HepG2 (cell line): Measurements from ENCODE around the gene TNS1. TPM values are rescaled to one million over a fixed set of nuclear protein-coding genes. Genes with fewer than 3 reads are reported as not detected.
A peak's percentile ranks its signal among the peaks of the same experiment; 100 is the strongest.

Experiments
- ATAC-seq: fragments of 200-7000 bp; cut with Tn5 transposase; 3 replicates; pipeline ENCODE4 v1.9.1; 2020; ENCODE audit warnings: mild to moderate bottlenecking, moderate library complexity
- BruUV-seq: library from RNA; stranded (reverse); fragments of 400-500 nt; replicated peaks from 2 replicates; lab custom pipeline; 2021; lab: Mats Ljungman, UMichigan
- CTCF ChIA-PET: fragments of 300-600 bp; formaldehyde crosslinking; extraction: SDS; loops from one replicate; lab custom pipeline; 2021; ENCODE audit warnings: low total read pairs, inconsistent platforms, low intra/inter-chr PET ratio; lab: Yijun Ruan, JAX
- POLR2A ChIA-PET: fragments of 350-600 bp; sonication (Branson Sonifier 250); formaldehyde crosslinking; loops from one replicate; lab custom pipeline; 2020; ENCODE audit warnings: antibody characterized with exemption, inconsistent platforms; lab: Yijun Ruan, JAX
- DNase-seq: peaks from one replicate; pipeline ENCODE4 v3.0.0-alpha.2; 2015; ENCODE audit warnings: low spot score
- FAIRE-seq: peaks from 3 replicates; lab custom pipeline; 2011; peaks lifted over from hg19 to GRCh38; lab: Jason Lieb, UNC
- H2AFZ ChIP-seq: one replicate; pipeline ENCODE4 v1.6.1; 2011; ENCODE audit warnings: low read length, inconsistent platforms
- H3K27ac ChIP-seq: fragments of 300-600 bp; 3 replicates; pipeline ENCODE4 v1.8.0; 2011; ENCODE audit warnings: mixed run types, mild to moderate bottlenecking, mixed read lengths, low read length, inconsistent platforms; ENCODE audit not compliant: insufficient read depth; ENCODE audit errors: extremely low read length
- H3K27me3 ChIP-seq, 2 experiments: fragments of 200-600 bp in 1 of 2; 2 replicates in 1 of 2; 3 replicates in 1 of 2; pipeline versions ENCODE4 v1.6.0 to v1.8.0; 2011; ENCODE audit warnings: low read length in 2 of 2, mild to moderate bottlenecking in 2 of 2, moderate library complexity in 2 of 2, inconsistent platforms in 1 of 2; ENCODE audit not compliant: insufficient read depth in 2 of 2, control insufficient read depth in 1 of 2
- H3K36me3 ChIP-seq, 2 experiments: fragments of 200-600 bp in 1 of 2; replicated peaks in 1 of 2; 2 replicates in 1 of 2; 3 replicates in 1 of 2; pipeline versions ENCODE4 v1.5.1 to v1.8.0; 2011; ENCODE audit warnings: low read length in 2 of 2, inconsistent platforms in 1 of 2; ENCODE audit not compliant: insufficient read depth in 2 of 2, control insufficient read depth in 1 of 2
- H3K4me1 ChIP-seq: 2 replicates; pipeline ENCODE4 v1.5.1; 2012; ENCODE audit warnings: low read length, inconsistent platforms; ENCODE audit not compliant: insufficient read depth
- H3K4me2 ChIP-seq: 2 replicates; pipeline ENCODE4 v1.6.0; 2011; ENCODE audit warnings: low read depth, low read length, inconsistent platforms
- H3K4me3 ChIP-seq, 3 experiments: fragments of 200-600 bp in 1 of 3; sonication (generic), shearing (Covaris generic) in 1 of 3; replicated peaks in 1 of 3; 2 replicates each; pipeline ENCODE4 v1.5.1; 2011 to 2016; ENCODE audit warnings: low read length in 3 of 3, inconsistent platforms in 2 of 3, low read depth in 2 of 3, mild to moderate bottlenecking in 2 of 3, control low read depth in 1 of 3, mixed read lengths in 1 of 3; ENCODE audit not compliant: insufficient read depth in 1 of 3
- H3K79me2 ChIP-seq: one replicate; pipeline ENCODE4 v1.6.1; 2011; ENCODE audit warnings: low read length, inconsistent platforms; ENCODE audit not compliant: insufficient read depth
- H3K9ac ChIP-seq: 2 replicates; pipeline ENCODE4 v1.6.0; 2011; ENCODE audit warnings: mild to moderate bottlenecking, low read depth, low read length, inconsistent platforms; ENCODE audit not compliant: insufficient read depth
- H3K9me3 ChIP-seq: 2 replicates; pipeline ENCODE4 v1.5.1; 2012; ENCODE audit warnings: mild to moderate bottlenecking, low read length
- H4K20me1 ChIP-seq: 2 replicates; pipeline ENCODE4 v1.6.0; 2011; ENCODE audit warnings: inconsistent platforms, mild to moderate bottlenecking, low read length, moderate library complexity; ENCODE audit not compliant: insufficient read depth
- GZF1 ChIP-seq: sonication (generic); formaldehyde crosslinking; IDR thresholded peaks from 2 replicates; pipeline ENCODE4 v1.5.1; 2020; ENCODE audit warnings: mild to moderate bottlenecking, missing genetic modification reagents
- KDM5B ChIP-seq: sonication (generic); formaldehyde crosslinking; IDR thresholded peaks from 2 replicates; pipeline ENCODE4 v1.4.0; 2020; ENCODE audit warnings: missing genetic modification reagents, mild to moderate bottlenecking, borderline replicate concordance
- POLR2G ChIP-seq: fragments of 200-400 bp; formaldehyde crosslinking; IDR thresholded peaks from 2 replicates; pipeline ENCODE4 v1.6.1; 2018; ENCODE audit warnings: mild to moderate bottlenecking, low read depth, low read length, moderate library complexity
- ZC3H4 ChIP-seq: sonication (generic); formaldehyde crosslinking; IDR thresholded peaks from 2 replicates; pipeline ENCODE4 v1.4.0; 2020; ENCODE audit warnings: missing genetic modification reagents, borderline replicate concordance
- ZKSCAN8 ChIP-seq: IDR thresholded peaks from 2 replicates; pipeline ENCODE4 v1.6.1; 2016; ENCODE audit warnings: borderline replicate concordance, missing genetic modification reagents, missing compliant biosample characterization
- ZNF687 ChIP-seq: sonication (generic); formaldehyde crosslinking; IDR thresholded peaks from 2 replicates; pipeline ENCODE4 v1.5.1; 2020; ENCODE audit warnings: mild to moderate bottlenecking, missing genetic modification reagents, moderate library complexity
- WGBS: methylation state at CpG from one replicate; pipeline ENCODE4 v1.1.6; 2017; ENCODE audit warnings: low lambda C conversion rate; 5-methylcytosine and 5-hydroxymethylcytosine counted together
- in situ Hi-C: cut with HindIII; loops from 2 replicates; pipeline ENCODE4 v1.10.0; 2017; ENCODE audit warnings: low pct_unique_long_range_greater_than_20kb; ENCODE audit not compliant: extremely low pct_ligation_motif_present
- intact Hi-C: fragments of 100-400 bp; cut with micrococcal nuclease; formaldehyde crosslinking; loops from one replicate; pipeline ENCODE4 v1.10.0; 2022; ENCODE audit not compliant: unreplicated experiment
- polyA plus RNA-seq, 8 experiments: library from polyadenylated mRNA; depleted of rRNA in 3 of 8; stranded (reverse) in 7 of 8; unstranded in 1 of 8; fragments of >200 nt; fragmentation: Illumina TruSeq in 4 of 8; extraction: Trizol in 4 of 8; gene quantifications; 2 replicates each; pipeline versions ENCODE4 v1.2.1 to v1.2.3, GENCODE V29; 2011 to 2016; ENCODE audit warnings: low read depth in 4 of 8, missing spikeins in 1 of 8, mixed read lengths in 1 of 8; ENCODE audit not compliant: insufficient read depth in 1 of 8
- total RNA-seq, 5 experiments: library from RNA; depleted of rRNA; stranded (reverse); fragments of >200 nt; fragmentation: Illumina TruSeq; extraction: Trizol; gene quantifications; 2 replicates each; pipeline ENCODE4 v1.2.3, GENCODE V29; 2016; ENCODE audit warnings: low read depth in 1 of 5

The TNS1 gene
- total and polyA plus RNA-seq, 2 of the 13 experiments (the other 11 are each of a cell fraction or from before 2014, with no cell fraction given), result 1.9 to 118 TPM

GRCh38 chr2:217832987-217833386, 169.8 kb downstream of the TNS1 start:
- 95% methylated on average over 15 of the region's 15 CpGs for WGBS
- Histone ChIP-seq H3K9me3 (no peaks in the 10 kb centered on the region), H3K79me2 (no peaks in the 10 kb centered on the region), H3K27me3 (no peaks in the 10 kb centered on the region), H3K4me1 (peaks cover 8% of the 10 kb centered on the region; the same call in 1 of the 2 replicates), H2AFZ (no peak overlapping the region), H3K9ac (no peak overlapping the region), H3K4me3 (no peak overlapping the region)
- no TSS peak for BruUV-seq
- CTCF ChIA-PET, result no interaction called here
- TF ChIP-seq ZNF687 (CRISPR knock-in tag), result 0 out of 2 replicates have a peak, but pooled peaks have one; percentile 22
- no peak for TF ChIP-seq GZF1 (CRISPR knock-in tag)
- 0 out of 2 replicates have a peak, but pooled peaks have one; percentile 26 for TF ChIP-seq KDM5B
- no peak for TF ChIP-seq ZKSCAN8 (CRISPR knock-in tag)
- no peak for TF ChIP-seq ZC3H4 (CRISPR knock-in tag)
- TF ChIP-seq POLR2G, result no peak
- TF ChIP-seq, all 625 proteins: peak for 2
- H3K4me2 ChIP-seq, result no peak overlapping the region
- no peak for DNase-seq
- in situ Hi-C loops, result no loop called here
- POLR2A ChIA-PET, result no interaction called here
- no peak for ATAC-seq
- peaks cover 20 to 38% of the 10 kb centered on the region in 2 experiments for H3K36me3 ChIP-seq
- H3K27ac ChIP-seq, result no peak overlapping the region
- intact Hi-C loops, result no loop called here
- no peak for FAIRE-seq
- H4K20me1 ChIP-seq, result peaks cover 9% of the 10 kb centered on the region; the same call in 1 of the 2 replicates
